GM23248 (cell line): ENCODE measurements around the gene CTNNA2.

ENCODE experiments used
- EZH2 ChIP-seq: fragments of 200-600 bp; sonication (generic); IDR thresholded peaks from 2 replicates; pipeline ENCODE4 v1.6.1; 2018; ENCODE audit warnings: antibody characterized with exemption, mild to moderate bottlenecking; ENCODE audit not compliant: insufficient read depth, poor library complexity, severe bottlenecking
- EZH2phosphoT487 ChIP-seq: fragments of 200-600 bp; sonication (generic); IDR thresholded peaks from 2 replicates; pipeline ENCODE4 v1.6.1; 2018; ENCODE audit warnings: antibody characterized with exemption, moderate library complexity, mild to moderate bottlenecking, low read depth; ENCODE audit not compliant: insufficient read depth

GRCh38 chr2:79487399-79487798 lies 25.5 kb upstream of the CTNNA2 start:
- TF ChIP-seq EZH2phosphoT487 (no peak), EZH2 (no peak)
